Ascending aorta (tissue), 2 donors: ENCODE results near the gene CDH15. TPM values are rescaled to one million over a fixed set of nuclear protein-coding genes. Genes with fewer than 3 reads are reported as not detected.

ENCODE experiments used
- DNase-seq, 2 donors: peaks; one replicate each; pipeline ENCODE4 v3.0.0-alpha.2; 2019; ENCODE audit warnings: low spot score in 2 of 2
- H3K27ac ChIP-seq, 2 donors: fragments of 200-600 bp; sonication (generic); one replicate each; pipeline ENCODE4 v1.5.1; 2016 to 2017; ENCODE audit warnings: mild to moderate bottlenecking in 1 of 2
- H3K27me3 ChIP-seq: fragments of 200-600 bp; sonication (generic); one replicate; pipeline ENCODE4 v1.5.1; 2017
- H3K36me3 ChIP-seq, 2 donors: fragments of 200-600 bp; sonication (generic); one replicate each; pipeline ENCODE4 v1.5.1; 2016
- H3K4me1 ChIP-seq, 2 donors: fragments of 200-600 bp; sonication (generic); one replicate each; pipeline ENCODE4 v1.5.1; 2016 to 2017; ENCODE audit warnings: mild to moderate bottlenecking in 1 of 2
- H3K4me3 ChIP-seq, 2 donors: fragments of 200-600 bp; sonication (generic); one replicate each; pipeline ENCODE4 v1.5.1; 2016 to 2017; ENCODE audit warnings: mild to moderate bottlenecking in 1 of 2
- H3K9me3 ChIP-seq, 2 donors: fragments of 200-600 bp; sonication (generic); one replicate each; pipeline ENCODE4 v1.5.1; 2016
- intact Hi-C: fragments of 100-400 bp; cut with DNase I; formaldehyde crosslinking; loops from one replicate; pipeline ENCODE4 v1.15.1; 2023
- total RNA-seq: library from RNA; depleted of rRNA; stranded (reverse); fragments of >200 nt; gene quantifications from one replicate; pipeline ENCODE4 v1.1.0, GENCODE V29; 2016
- TF ChIP-seq, protein P1 (sequence below), 3 experiments: fragments of 200-600 bp in 2 of 3; fragments of 450-650 bp in 1 of 3; sonication (generic) in 2 of 3; IDR thresholded peaks; one replicate each; pipeline ENCODE4 v1.5.1; 2016 to 2019; ENCODE audit warnings: antibody characterized with exemption in 3 of 3, mild to moderate bottlenecking in 1 of 3, moderate library complexity in 1 of 3

CDH15 gene
- total RNA-seq, 1 donor from 2014 or later = not detected

DNA sequence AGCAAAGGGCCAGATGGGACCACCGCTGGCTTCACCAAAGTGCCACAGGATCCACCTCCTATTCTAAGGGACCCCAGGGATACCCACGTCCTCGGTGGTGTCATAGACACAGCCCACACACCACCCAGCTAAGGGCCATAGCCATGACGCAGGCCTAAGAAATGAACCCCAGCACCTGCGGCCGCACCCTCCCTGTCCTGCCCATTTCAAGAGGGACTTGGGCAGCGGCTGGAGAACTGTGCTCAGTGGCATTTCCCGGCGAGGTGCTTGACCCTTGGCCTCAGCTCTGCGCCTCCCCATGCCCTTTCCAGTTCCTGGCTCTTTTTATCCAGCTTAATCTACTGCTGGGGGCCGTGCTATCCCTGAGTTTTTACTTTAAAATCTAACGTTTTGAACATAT, 73.2 kb downstream of the CDH15 start:
- Histone ChIP-seq H3K27ac (no peak overlapping the region), H3K36me3 (no peaks in the 10 kb centered on the region), H3K4me3 (no peak overlapping the region), H3K9me3 (no peaks in the 10 kb centered on the region), H3K27me3 (no peaks in the 10 kb centered on the region), H3K4me1 (peaks cover 5 to 9% of the 10 kb centered on the region in 2 donors)
- TF ChIP-seq, protein P1, sequence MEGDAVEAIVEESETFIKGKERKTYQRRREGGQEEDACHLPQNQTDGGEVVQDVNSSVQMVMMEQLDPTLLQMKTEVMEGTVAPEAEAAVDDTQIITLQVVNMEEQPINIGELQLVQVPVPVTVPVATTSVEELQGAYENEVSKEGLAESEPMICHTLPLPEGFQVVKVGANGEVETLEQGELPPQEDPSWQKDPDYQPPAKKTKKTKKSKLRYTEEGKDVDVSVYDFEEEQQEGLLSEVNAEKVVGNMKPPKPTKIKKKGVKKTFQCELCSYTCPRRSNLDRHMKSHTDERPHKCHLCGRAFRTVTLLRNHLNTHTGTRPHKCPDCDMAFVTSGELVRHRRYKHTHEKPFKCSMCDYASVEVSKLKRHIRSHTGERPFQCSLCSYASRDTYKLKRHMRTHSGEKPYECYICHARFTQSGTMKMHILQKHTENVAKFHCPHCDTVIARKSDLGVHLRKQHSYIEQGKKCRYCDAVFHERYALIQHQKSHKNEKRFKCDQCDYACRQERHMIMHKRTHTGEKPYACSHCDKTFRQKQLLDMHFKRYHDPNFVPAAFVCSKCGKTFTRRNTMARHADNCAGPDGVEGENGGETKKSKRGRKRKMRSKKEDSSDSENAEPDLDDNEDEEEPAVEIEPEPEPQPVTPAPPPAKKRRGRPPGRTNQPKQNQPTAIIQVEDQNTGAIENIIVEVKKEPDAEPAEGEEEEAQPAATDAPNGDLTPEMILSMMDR (IDR thresholded peaks at IDR 0.05) = no peak
- DNase-seq = no peak
- intact Hi-C loops = loop anchor here (5.0 to 10.0 kb wide), 5 partner anchors 150 to 1480 kb away; partner anchors contain the start of genes CDK10, CHMP1A, KLHDC4 and SPATA33

Other genes starting within 250 kb of the CDH15 start
- 32.8 TPM for gene CBFA2T3, start 194.5 kb upstream of the CDH15 start, total RNA-seq
- 5.2 TPM for gene ACSF3, start 77.9 kb upstream of the CDH15 start, total RNA-seq
- gene SLC22A31, start 28.8 kb downstream of the CDH15 start, total RNA-seq = not detected
- gene ZNF778, start 46.0 kb downstream of the CDH15 start, total RNA-seq = 1.5 TPM